ENCODE measurements around the gene AIM2.
"Not testable (repeated sequence)": the region's sequence is repeated elsewhere in the genome, so short reads cannot be mapped to it uniquely, and the experiment has no call there.

Gene AIM2, protein sequence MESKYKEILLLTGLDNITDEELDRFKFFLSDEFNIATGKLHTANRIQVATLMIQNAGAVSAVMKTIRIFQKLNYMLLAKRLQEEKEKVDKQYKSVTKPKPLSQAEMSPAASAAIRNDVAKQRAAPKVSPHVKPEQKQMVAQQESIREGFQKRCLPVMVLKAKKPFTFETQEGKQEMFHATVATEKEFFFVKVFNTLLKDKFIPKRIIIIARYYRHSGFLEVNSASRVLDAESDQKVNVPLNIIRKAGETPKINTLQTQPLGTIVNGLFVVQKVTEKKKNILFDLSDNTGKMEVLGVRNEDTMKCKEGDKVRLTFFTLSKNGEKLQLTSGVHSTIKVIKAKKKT

DNA sequence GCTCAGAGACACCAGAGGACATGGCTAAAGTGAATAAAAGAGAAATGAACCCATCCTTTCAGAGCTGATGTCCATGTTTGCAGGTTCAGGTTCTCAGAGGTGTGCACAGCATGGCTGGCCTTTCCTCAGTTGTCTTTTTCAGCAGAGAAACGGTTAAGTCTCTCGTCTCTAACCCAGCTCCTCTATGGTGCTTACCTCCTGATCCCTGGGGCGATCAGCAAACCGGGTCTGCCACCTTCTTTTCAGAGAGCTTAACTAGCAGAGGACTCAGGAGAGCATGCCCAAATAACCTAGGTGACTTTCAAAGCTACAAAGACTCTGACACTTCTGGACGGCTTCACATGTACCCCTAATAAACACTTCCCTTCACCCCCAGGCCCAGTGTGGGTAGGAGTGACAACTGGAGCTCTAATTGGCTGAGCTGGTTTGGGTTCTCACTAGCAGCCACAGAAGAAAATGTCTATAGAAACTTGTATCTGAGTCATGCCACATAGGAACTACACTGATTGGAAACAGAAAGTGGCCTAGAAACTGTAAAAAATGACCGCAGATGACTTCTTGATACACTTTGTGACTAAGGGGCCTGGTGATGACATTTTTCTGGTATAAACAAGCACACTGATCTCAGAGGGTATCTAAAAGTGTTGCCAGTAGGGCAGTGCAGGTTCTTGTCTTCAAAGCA, at the start of gene AIM2:
Gene AIM2 (minus strand): TSS at position 329 of the 682 bp plus-strand sequence. CDS start 3,267 bp downstream, outside the sequence.
- no peak for DNase-seq

DNA sequence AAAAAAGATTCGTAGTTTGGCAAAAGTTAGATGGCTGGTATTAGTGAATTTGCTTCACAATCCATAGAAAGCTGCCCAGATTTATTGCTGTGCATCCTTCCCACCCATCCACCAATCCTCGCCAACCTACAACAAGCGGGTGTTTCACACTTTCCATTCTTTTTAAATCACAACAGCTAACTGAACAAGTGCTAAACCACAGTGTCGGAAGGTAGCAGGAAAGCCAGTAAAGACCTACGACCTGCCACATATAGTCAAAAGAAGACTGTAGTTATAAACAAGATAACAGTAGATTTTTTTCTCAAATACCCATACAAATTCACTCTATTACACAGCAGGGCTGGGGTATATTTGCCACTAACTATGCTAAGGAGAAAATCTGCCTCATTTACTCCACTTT, 47.0 kb upstream of the AIM2 start:
- no peak for DNase-seq

DNA sequence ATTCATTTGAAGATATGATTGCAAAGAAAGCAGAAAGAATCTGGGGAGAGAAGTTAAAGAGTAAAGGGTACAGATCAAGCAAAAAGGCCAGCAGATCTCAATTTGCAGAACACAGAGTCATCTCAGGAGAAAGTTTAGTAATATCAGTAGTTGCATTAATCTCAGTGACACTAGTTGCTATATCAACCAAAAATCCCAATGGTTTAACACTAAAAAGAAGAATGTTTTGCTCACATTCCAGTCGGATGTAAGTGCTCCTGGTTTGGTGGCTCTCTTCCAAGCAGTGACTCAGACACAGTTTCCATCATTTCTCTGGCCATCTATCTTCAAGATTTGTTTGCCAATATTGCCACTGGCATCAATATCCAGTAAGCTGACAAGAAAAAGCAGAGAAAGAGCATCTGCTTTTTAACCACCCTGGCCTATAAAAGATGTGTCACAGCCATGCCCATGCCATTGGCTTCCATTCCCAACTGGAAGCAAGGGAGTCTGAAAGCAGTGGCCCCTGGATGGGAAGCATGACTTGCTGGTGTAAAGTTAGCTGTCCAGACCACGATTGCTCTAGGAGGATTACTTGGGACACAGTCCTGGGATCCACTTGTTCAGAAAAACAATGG, 45.5 kb upstream of the AIM2 start:
- DNase-seq = no peak

DNA sequence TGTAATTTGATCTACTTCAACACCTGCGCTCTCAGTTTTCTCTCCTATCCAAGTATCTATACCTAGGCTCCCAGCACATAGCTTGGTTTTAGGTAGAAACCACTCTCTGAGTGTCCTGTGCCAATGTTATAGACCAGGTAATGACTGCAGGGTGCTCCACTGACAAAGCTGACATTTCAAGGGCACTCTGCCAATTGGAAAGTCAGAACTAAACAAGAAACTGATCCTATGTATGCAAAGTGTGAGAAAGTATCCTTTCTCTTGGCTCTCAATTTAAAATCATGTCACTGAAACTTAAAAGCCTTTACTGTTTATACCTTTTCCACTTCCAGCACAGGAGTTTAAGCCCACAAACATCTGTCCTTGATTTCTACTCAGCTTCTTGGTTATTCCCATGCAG, 45.0 kb upstream of the AIM2 start:
- DNase-seq = no peak

DNA sequence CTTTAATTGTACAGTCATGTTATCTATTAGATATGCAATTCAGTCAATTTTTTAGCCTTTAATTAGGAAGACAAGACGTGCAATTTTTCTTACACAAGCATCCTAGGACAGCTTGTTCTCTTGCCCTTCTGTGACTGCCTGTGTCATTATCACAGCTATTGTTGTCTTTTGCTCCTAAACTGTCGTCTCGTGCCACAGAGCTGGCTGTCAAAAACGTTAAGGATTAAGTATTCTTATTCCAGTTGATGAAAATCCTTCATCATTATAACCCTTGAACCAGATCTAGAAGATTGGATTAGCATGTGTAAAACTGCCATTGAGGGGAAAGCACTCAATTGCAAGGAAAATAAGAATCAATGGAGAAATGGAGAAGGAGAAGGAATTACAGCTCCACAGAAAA, 43.8 kb upstream of the AIM2 start:
- peak; percentile 29 to 71 for DNase-seq

DNA sequence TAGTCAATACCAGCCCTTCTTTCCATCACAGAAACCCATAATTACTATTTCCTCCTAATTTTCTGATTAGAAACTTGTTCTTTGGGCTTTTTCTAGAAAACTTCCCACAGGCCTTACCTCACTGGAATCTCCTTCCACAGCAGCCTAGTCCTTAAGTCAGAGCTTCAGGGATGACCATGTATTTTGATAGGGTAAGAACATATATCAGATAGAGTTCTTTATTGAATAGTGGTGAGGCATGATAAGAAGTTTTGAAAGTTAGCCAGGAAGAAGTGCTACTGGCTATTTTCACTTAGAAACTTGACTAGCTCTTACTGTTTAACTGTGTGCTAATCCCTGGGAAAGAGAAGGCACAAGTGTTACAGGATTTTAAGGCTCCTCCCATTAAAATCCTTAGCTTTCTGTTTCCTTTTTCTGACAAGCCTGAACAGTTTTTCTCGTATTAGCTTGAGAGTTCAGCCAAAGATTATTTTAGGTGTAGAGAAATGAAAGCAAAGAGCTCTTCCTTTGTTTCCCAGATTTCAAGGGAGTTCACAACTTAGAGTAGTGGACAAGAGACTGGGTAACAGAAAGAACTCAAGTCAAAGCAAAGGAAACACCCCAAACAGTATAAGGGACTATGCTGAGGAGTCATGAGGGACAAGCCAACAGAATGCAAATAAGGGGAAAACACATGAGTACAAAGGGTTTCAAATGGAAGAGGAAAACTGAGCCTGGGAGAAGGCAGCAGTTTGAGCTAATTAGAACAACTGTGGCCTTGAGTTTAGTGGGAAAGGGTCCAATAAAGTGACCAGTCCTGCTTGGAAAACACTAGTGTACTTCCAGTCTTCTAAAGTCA, 37.2 kb upstream of the AIM2 start:
- no peak for DNase-seq

DNA sequence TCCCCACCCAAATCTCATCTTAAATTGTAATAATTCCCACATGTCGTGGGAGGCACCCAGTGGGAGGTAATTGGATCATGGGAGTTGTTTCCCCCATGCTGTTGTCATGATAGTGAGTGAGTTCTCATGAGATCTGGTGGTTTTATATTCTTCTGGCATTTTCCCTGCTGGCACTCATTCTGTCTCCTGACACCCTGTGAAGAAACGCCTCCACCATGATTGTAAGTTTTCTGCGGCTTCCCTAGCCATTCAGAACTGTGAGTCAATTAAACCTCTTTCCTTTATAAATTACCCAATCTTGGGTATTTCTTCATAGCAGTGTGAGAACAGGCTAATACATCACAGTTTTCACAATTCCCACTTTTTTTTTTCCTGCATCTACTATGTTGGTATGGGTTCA, 26.5 kb upstream of the AIM2 start:
- DNase-seq = not testable (repeated sequence)

DNA sequence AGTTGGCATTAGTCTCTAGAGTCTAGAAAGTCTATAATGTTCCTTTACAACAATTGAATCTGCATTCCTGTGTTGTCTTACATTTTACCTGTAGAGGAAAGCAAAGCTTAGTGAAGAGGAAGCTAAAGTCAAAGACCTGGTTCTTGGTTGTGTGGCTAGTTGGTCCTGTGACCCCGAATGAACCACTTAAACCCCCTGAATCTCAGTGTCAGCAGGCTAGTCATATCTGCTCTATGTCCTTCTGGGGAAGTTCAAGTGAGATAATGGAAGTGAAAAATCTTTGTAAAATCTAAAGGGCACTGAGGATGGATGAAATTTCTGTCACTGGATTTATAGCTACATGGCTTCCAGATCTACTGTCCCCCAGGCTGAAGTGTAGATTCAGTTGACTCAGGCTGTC, 24.0 kb upstream of the AIM2 start:
- DNase-seq = no peak

DNA sequence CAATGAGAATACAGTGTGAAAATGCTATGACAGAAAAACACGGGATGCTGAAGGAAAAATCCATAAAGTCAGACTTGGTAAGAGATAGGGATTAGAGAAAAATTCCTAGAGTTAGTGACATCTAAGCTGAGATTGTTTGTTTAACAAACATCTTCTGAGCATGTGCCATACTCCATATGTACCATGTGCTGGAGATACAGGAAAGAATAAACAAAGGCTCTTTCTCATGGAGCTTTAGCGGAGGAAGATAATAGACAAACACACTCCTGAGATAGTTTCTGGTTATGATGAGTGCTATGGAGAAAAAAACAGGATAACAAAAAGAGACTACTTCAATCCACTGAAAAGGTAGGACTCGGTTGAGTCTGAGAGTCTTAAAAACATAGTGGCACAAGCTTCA, 22.0 kb upstream of the AIM2 start:
- no peak for DNase-seq

DNA sequence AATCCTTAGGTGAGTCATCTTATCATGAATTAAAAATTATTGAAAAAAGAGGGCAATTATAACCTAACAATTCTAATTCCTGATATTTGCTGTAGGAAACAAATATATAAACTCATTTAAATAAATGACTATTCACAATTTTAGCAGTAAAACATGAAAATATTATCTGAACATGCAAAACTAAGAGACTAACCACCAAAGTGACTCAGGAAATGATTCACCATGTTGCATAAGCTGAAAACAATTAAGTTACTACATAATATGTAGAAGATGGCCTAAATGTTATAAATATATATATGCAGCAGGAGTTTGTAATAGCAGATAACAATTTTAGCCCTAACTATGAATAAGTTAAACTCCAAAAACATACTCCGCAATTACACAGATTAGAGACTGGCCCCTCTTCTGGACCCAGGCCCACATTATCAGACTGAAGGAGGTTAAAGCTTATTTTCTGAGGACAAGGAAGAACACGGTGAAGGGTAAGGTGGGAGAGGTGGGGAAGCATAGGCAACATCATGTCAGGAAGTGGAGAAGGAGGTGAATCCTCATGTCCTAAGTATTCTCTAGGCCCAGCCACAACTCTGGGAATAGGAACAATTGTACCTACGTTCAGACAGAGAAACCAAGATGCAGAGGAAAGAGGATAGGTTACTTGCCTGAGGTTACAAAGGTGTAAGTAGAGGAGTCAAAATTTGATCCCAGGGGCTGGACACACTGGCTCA, 15.6 kb upstream of the AIM2 start:
- DNase-seq = no peak

DNA sequence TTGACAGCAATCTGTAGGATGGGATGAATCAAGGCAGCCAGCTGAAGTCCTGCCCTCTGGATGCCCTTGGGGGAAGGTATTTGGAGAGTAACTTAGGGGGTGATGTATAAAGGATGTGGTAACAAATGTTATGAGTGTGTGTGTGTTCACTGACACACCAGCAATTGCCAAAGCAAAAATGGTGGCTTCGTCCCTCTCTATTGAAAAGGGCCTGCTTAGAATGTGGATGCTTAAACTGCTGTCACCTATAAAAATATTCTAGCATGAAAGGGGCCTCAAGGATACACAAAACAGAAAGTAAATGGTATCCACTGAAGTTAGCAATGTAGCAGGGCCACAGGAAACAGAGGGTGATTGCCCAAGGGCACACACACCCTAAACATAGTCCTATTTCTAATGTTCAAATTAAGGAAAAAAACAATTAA, 15.1 kb upstream of the AIM2 start:
- DNase-seq = no peak

DNA sequence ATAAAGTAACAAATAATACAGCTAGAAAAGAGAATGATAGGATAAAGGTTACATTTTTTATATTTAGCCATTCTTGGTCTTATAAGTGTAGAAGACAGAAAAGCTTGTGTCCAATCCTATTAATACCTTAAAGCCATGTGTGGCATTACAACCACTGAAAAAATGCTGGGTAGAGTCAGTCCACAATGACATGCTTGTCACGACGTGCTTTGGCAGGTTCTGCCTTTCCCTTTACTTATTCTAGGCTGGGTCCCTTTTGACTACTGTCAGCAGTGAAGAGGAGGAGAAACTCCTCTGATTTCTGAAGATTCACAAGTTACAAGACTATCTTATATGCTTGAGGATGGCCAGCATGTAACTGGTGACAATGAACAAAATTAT, 14.6 kb upstream of the AIM2 start:
- no peak for DNase-seq

DNA sequence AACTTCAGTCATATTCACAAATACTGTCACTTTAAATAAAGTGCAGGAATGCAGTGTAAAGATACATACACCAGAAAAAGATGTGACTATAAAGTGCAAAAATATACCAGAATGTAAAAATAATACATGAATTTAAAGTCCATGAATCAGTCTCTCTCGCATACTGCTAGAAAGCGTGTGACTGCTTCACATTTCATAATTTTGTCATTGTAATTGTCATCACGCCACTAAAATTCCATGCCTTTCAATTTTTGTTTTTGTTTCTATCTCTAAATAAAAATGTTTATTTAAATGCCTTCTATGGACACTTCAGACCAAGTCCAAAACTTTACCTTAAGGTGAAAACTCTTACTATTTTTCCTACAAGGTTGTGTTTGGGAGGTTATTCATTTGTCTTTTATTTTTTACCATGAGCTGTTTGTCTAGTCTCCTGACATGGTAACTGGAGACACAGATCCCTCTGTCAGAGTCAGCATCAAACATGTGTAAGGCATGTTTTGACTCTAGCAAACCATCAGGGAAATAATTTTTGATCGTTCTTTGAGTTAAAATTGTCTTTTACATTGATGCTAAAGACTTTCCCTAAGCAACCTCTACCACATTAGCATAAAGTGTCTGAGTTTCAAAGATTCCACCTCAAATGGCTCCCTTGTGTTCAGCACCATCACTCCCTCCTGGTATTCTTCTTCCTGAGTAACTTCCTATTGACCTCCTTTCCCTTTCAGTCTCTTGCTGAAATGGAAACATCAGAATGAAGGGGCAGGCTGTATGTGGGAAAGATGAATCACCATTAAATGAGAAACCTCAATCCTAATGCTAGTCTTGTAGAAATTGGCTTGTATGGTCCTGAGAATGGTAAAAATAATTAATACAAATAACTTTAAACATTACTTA, 14.0 kb upstream of the AIM2 start:
- DNase-seq = no peak

DNA sequence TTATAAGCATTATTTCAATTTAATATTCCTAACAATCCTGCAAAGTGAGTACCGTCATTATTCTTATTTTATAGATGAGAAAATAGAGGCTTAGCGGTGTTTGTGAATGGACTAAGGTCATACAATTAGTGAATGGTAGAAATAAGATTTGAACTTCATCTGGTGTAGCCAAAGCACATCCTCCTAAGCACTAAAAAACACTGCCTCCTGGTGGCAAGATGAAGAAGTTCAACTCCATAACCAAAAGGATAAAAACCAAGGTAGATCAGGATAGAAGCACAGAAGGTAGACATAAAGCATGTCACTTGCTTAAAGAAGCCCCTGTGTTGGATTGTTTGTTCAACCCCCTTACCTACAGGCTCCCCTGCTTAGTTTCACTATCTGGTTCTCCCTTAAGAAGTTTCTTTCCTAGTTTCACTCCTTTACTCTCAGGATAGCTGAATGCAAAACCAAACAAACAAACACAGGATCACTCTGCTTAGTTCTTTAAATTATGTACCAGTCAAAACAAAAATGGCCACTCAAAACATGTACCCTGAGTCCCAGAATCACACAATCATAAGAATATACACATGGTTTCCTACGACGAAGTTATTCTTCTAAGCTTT, 12.7 kb upstream of the AIM2 start:
- DNase-seq = peak in 1 of 2 experiments; percentile 2

DNA sequence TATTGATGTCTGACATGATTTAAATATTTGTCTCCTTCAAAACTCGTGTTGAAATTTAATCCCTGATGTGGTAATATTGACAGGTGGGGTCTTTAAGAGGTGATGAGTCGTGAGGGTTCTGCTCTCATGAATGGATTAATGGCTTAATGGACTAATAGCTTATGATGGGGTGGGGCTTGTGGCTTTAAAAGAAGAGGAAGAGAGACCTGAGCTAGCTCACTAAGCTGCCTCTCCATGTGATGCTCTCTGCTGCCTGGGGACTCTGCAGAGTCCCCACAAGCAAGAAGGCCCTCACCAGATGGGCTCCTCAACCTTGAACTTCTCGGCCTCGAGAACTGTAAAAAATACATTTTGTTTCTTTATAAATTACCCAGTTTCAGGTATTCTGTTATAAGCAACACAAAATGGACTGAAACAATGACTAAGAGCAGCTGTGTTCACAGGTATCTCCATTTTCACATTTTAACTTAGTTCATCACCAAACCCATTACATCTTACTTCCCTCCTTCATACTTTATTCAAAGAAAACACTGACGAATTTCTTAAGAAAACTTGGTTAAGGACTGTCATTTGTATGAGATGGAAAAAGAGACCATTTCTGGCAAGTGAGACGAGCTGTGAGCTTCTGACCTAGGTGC, 12.1 kb upstream of the AIM2 start:
- peak; percentile 22 to 52 for DNase-seq

DNA sequence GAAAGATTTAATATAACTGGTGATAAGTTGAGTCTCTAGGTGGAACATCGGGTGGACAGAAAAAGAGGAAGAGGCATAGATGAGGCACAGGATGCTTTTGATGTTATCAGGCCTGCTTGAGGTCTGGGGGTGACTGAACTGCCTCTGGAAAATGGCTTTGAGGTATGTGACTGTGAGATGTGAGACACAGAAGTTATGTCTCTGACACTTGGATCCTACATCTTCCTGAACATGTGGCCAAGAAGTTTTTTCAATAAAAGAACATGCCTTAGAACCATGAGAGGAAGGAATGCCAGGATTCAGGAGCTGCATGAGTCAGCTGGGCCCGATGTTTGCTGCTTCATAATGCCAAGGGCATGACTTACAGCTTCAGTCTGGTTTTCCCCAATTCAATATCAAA, 11.5 kb upstream of the AIM2 start:
- no peak for DNase-seq

DNA sequence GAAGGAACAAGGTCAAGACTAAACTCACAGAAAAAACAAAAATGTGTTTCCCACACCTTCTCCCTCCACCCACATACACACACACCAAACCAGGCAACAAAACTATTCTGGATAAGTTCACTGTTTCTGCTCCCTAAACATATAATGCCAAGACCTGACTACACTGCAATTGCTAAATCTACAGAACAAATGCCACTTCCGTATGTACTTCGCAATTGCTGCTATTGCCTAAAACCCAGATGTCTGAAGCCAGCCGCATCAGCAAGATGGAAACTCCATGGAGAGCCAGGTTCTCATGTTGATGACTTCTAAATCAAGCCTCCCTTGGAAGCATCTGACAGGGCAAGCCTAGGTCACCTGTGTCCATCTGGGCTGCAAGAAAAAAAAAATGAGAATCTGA, 8.3 kb upstream of the AIM2 start:
- no peak for DNase-seq

DNA sequence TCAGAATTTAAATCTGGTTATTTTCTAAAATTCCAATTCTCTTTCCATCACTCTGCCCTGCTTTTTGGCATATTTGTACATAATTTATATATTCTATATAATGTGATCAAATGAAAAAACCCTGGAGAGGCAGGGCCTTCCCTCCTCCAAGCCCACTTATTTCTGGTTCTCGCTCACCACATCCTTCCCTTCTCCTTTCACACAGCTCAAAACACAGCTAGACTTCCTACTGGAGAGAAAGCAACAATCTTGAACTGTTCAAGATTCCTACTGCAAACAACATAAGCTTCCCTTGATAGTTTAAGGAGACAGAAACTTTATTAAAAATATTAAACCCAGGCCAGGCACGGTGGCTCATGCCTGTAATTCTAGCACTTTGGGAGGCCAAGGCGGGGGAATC, 7.6 kb upstream of the AIM2 start:
- DNase-seq = no peak

DNA sequence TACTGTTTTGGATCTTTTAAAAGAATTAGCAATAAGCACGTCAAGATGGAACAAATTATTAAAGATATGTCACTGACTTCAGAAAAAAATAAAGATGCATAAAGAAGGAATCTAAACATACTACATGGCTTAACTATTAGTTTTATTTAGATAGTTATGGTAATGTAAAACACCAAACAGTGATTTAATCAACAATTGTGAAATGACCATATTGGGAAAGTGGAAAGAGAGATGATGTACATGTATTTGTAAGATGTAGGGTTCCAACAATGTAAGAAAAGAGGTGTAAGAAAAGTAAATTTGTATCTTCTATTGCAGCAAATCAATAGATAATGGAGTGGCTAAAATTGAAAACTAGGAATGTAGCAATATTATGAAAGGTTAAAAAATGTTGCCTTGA, 6.4 kb upstream of the AIM2 start:
- no peak for DNase-seq

DNA sequence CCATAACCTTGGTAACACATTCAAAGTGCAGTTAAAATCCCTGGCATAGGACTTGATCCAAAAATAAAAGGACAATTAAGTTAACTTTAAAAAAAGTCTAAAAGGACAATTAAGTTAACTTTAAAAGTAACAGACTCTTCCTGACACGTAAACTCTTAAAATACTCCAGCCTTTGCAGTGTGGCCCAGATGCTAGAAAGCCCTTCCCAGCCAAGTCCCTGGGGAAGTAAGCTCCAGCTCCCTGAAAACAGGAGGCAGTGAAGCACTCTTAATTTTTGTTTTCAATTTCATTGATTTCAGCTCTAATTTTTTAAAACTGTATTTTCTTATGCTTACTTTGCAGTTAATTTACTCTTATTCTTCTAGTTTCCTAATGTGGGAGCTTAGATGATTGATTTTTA, 5.1 kb upstream of the AIM2 start:
- DNase-seq = no peak

DNA sequence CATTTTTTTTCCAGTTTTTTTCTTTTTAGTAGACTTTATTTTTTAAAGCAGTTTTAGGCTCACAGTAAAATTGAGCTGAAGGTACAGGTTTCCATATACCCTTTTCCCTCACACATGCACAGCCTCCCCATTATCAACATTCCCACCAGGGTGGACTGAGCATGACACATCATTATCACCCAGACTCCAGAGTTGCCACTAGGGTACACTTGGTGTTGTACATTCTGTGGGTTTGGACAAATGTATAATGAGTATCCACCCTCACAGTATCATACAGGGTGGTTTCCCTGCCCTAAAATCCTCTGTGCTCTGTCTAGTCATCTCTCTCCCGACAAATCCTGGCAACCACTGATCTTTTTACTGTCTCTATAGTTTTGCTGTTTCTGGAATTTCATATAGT, 3.0 kb upstream of the AIM2 start:
- DNase-seq = no peak

Data from NCI-H524 (cell line).